COLO829 (cell line): ENCODE measurements around the gene STX5.
A peak's percentile ranks its signal among the peaks of the same experiment; 100 is the strongest.
"Not testable (repeated sequence)": the region's sequence is repeated elsewhere in the genome, so short reads cannot be mapped to it uniquely, and the experiment has no call there.

Experiments
- DNase-seq: peaks from one replicate; pipeline ENCODE4 v3.0.0; 2012; ENCODE audit warnings: low spot score

STX5 gene, protein sequence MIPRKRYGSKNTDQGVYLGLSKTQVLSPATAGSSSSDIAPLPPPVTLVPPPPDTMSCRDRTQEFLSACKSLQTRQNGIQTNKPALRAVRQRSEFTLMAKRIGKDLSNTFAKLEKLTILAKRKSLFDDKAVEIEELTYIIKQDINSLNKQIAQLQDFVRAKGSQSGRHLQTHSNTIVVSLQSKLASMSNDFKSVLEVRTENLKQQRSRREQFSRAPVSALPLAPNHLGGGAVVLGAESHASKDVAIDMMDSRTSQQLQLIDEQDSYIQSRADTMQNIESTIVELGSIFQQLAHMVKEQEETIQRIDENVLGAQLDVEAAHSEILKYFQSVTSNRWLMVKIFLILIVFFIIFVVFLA

DNA sequence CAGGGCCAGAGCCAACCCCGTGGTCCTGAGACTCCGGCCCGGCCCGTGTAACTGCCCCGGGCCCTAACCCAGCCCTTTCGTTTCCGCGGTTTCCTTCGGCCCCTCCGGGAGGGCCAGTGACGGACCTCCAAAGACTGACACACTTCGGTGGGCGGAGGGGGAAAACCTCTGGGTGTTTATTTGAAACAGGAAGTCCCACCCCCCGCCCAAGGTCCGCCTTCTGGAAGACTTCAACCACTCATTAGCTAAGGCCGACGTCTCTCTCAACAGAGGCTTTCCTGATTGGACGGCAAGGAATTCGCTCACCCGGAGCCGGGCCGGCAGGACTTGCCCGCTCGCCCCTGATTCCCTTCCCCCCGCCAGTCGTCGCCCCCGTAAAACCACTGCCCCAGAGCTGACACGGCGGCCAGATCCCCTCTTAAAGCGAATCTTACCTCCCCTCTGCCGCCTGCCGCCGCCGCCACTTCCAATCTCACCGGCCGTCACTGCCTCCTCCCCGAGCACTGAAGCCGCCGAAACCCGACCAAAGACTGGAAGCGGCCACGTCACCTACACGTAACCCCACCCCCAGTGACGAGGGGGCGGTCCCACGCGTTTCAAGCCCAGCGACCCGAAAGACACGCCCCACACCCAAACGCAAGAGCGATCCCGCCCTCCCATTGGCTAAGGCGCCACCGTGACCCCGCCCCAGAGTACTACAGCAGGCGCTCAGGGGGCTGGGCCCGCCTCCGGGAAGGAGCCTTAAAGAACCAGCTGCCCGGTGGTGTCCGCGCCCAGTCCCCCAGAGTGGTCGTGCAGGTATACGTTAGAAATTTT, at the start of gene STX5:
Gene STX5 (minus strand): TSS at position 532 of the 816 bp plus-strand sequence. CDS start 808 bp downstream, outside the sequence.
- peak; percentile 98 for DNase-seq

DNA sequence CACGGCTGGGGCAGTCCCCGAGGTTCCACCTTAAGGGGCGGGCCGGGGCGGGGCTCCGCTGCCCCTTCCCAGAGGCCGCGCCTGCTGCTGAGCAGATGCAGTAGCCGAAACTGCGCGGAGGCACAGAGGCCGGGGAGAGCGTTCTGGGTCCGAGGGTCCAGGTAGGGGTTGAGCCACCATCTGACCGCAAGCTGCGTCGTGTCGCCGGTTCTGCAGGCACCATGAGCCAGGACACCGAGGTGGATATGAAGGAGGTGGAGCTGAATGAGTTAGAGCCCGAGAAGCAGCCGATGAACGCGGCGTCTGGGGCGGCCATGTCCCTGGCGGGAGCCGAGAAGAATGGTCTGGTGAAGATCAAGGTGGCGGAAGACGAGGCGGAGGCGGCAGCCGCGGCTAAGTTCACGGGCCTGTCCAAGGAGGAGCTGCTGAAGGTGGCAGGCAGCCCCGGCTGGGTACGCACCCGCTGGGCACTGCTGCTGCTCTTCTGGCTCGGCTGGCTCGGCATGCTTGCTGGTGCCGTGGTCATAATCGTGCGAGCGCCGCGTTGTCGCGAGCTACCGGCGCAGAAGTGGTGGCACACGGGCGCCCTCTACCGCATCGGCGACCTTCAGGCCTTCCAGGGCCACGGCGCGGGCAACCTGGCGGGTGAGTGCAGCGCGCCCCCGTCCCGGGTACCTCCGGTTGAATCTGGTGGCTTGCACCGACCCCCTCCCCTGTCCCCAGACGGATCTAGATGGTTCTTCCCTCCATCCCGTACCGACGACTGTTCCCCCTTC, 49.1 kb upstream of the STX5 start, which contains the start of gene SLC3A2:
Gene SLC3A2 (plus strand): TSS at position 94 of the 776 bp plus-strand sequence. CDS start 128 bp downstream, at position 222.
- DNase-seq: peak; percentile 79

- peak; percentile 95 for DNase-seq
Observed at GRCh38 chr11:62880231-62880802, 48.5 kb upstream of the STX5 start.

DNA sequence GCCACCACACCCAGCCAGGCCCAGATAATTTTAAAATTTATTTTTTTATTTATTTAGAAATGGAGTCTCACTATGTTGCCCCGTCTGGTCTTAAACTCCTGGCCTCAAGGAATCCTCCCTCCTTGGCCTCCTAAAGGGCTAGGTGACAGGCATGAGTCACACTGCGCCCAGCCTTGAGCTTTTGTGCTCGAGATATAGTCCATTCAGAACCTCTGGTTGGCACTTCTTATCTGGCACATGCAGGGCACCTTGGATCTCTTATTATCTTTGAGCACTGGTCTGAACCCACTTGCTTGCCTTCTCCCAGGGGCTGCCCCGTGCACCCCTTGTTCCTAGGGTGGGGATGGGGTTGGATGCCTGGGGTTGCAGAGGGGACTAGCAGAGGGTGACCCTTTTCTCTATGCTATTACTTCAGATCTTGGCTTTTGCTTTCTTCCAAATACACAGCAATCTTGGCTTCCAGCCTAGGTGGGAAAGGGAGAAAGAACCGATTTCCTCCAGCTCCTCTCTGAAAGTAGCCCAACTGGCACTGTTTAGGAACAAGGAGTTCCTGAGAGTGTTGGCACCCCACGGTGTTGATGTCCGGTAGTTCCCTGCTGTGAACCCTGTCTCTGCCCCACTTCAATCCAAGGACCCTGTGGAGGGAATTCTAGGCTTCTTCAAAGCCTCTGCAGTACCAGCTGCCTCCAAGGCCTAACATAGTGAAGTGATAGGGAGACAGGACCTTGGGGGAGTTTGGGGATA, 47.6 kb upstream of the STX5 start:
- no peak for DNase-seq

DNA sequence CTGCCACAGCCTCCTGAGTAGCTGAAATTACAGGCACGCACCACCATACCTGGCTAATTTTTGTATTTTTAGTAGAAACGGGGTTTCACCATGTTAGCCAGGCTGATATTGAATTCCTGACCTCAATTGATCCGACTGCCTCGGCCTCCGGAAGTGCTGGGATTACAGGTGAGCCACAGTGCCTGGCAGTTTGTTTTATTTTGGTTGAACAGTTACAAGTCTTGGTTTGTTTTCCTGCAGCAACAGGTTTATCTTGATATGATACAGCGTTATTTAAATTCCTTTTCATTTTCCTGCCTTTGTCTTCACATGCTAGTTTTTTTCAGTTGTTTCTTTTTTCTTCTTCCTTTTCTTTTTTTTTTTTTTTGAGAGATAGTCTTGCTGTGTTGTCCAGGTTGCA, 44.9 kb upstream of the STX5 start:
- DNase-seq: no peak

GRCh38 chr11:62875698-62876478, 44.0 kb upstream of the STX5 start:
- DNase-seq: no peak

DNA sequence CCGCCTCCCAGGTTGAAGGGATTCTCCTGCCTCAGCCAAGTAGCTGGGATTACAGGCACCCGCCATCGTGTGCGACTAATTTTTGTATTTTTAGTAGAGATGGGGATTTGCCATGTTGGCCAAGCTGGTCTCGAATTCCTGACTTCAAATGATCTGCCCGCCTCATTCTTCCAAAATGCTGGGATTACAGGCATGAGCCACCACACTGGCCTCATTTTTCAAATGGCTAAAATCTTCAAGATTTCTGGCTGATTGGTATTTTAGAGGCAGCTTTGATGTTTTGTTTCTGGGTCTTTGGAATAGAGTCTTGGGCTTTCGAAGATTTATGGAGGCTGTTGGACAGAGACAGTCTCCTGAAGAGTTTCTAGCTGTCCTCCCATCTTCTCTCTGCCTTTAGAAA, 43.0 kb upstream of the STX5 start:
- DNase-seq: no peak

- DNase-seq: no peak
Observed at GRCh38 chr11:62865635-62866034, 33.8 kb upstream of the STX5 start.

DNA sequence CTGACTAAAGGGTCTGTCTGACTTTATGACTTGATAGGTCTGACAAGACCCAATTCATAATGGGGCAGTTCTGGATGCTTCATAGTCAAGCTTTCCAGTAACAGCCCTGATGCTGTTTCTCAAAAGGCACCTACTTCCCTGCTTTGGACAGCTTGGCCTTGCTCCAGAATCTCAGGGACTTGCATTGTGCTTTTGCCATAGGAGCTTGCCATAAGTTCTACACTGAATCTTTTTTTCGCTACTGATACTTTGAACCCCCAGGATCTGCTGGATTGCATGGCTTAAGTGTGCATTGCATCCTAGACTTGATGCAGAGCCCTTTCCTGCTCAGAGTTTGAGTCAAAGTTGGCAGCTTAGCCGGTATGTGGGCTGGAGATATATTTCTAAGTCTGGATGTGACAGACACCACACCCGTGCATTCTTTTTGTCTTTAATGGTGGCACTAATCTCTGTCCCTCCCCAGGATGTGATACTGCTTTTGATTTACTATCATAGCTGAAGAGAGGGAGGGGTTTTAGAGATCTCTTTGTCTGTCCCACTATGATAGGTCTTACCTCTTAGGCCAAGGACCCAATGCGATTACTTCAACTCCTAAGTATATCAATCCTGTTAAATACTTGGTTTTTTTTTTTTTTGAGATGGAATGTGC, 32.0 kb upstream of the STX5 start:
- no peak for DNase-seq

DNA sequence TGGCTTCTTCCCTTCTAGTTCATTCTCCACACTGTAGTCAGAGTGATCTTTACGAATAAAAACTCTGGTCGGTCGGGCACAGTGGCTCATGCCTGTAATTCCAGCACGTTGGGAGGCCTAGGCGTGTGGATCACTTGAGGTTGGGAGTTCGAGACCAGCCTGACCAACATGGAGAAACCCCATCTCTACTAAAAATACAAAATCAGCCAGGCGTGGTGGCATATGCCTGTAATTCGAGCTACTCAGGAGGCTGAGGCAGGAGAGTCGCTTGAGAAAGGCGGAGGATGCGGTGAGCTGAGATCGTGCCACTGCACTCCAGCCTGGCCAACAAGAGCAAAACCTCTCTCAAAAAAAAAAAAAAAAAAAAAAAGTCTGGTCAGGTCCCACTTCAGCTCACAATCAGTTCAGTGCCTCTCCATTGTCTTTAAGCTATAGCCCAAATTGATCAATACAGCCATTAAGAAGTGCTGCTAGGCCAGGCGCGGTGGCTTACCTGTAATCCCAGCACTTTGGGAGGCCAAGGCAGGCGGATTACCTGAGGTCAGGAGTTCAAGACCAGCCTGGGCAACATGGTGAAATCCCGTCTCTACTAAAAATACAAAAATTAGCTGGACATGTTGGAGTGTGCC, 29.8 kb upstream of the STX5 start:
- DNase-seq: not testable (repeated sequence)

- DNase-seq: no peak
Observed at GRCh38 chr11:62860835-62861563, 29.1 kb upstream of the STX5 start.

- not testable (repeated sequence) for DNase-seq
Observed at GRCh38 chr11:62859281-62859703, 27.4 kb upstream of the STX5 start.

GRCh38 chr11:62858201-62858600, 26.4 kb upstream of the STX5 start:
- no peak for DNase-seq

DNA sequence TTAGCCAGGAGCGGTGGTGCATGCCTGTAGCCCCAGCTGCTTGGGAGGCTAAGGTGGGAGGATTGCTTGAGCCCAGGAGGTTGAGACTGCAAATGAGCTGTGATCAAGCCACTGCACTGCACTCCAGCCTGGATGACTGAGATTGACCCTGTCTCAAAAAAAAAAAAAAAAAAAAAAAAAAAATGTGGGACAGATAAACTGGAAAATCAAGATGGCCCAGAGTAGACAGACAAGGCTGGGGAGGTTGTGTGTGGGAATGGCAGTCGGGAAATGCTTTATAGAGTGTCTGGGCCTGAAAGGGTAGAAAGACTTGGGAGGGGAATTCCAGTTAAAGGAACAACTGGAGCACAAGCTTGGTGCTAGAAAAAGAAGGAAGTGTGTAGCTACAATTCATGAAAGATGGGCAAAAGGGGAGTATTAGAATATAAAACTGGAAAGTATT, 25.7 kb upstream of the STX5 start:
- DNase-seq: no peak

DNA sequence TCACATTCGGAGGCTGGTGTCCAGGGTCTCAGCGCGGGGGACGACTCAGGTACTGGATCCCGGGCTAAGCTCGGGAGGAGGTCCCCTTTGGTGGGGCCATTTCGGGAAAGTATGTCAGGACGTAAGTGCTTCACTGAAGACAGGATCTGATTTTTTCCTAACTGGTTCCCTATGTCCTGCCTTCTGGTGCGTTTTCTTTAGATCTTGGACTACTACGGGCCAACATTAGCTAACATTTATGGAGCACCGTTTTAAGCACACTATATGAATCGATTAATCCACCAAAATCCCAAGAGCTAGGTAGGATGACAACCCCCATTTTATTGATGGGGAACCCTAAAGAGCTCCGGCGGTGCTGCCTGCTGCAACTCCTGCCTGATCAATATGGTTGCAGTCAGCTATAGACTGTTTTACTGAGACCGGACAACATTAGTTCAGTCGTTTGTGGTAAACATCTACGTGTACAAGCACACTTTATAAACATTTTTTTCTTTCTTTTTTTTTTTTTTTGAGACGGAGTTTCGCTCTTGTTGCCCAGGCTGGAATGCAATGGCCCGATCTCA, 24.6 kb upstream of the STX5 start:
- no peak for DNase-seq

GRCh38 chr11:62855571-62856332, 23.9 kb upstream of the STX5 start:
- peak; percentile 98 for DNase-seq

DNA sequence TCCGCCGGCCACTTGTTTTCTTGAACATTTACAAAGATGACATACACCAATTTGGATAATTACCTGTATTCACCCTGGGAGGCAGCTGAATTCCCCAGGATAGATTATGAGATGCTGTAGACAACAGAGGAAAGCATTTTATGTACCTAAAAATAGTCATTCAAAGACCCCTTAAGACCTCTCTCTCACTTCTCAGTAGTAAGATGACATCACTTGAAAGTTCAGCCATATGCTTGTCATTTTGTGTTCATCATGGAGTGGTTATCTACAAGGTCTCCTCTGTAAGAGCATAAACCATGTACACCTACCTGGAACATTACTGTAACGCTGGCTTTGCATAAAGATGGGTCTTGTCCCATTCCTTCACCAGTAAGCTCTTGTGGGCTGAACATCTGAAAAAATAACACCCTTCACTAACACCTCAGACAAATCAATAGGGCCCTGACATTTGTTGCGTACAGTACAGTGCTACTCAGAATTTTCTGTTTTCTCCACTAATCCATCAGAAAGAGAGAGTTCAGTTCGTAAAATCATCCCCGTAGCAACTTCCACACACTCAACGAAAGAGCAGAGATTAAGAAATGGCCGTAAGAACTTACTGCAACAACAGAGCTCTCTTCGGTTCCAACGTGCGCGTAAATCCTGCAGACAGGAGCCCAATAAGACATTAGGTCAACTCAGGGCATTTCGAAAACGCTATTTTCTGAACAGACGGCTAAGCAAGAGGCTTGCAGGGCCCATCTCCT, 23.1 kb upstream of the STX5 start:
- no peak for DNase-seq
